ENCODE data around the gene SMIM36.

- TF ChIP-seq CTCF (IDR thresholded peaks at IDR 0.05) (no peak), POLR2AphosphoS5 (IDR thresholded peaks at IDR 0.05) (no peak)
These were observed 20.9 kb downstream of the SMIM36 start for GRCh38 chr17:55490376-55490775.
